Thymus (tissue), 11 donors: ENCODE measurements around the gene VSIG2. TPM values are rescaled to one million over a fixed set of nuclear protein-coding genes. Genes with fewer than 3 reads are reported as not detected.

Experiments used
- DNase-seq, 9 donors: peaks; one replicate each; pipeline ENCODE4 v3.0.0-alpha.2; 2013; ENCODE audit warnings: low spot score in 9 of 9, low read depth in 6 of 9, missing footprints in 1 of 9
- H3K27ac ChIP-seq, 2 donors: one replicate each; pipeline ENCODE4 v1.5.1; 2013; ENCODE audit warnings: control low read depth in 1 of 2, low read depth in 1 of 2, low read length in 1 of 2, mild to moderate bottlenecking in 1 of 2, moderate library complexity in 1 of 2
- H3K27me3 ChIP-seq, 2 donors: one replicate each; pipeline ENCODE4 v1.5.1; 2013; ENCODE audit warnings: low read length in 1 of 2; ENCODE audit not compliant: control insufficient read depth in 2 of 2, insufficient read depth in 1 of 2
- H3K36me3 ChIP-seq, 2 donors: one replicate each; pipeline ENCODE4 v1.5.1; 2013; ENCODE audit warnings: low read length in 1 of 2, mild to moderate bottlenecking in 1 of 2, moderate library complexity in 1 of 2; ENCODE audit not compliant: control insufficient read depth in 2 of 2, insufficient read depth in 2 of 2
- H3K4me1 ChIP-seq, 2 donors: one replicate each; pipeline ENCODE4 v1.5.1; 2013; ENCODE audit warnings: low read length in 2 of 2; ENCODE audit not compliant: control insufficient read depth in 2 of 2, insufficient read depth in 2 of 2
- H3K4me3 ChIP-seq, 2 donors: one replicate each; pipeline ENCODE4 v1.5.1; 2013; ENCODE audit warnings: low read length in 2 of 2, control low read depth in 1 of 2, mild to moderate bottlenecking in 1 of 2
- H3K9me3 ChIP-seq, 2 donors: one replicate each; pipeline ENCODE4 v1.5.1; 2013; ENCODE audit warnings: low read length in 1 of 2, mild to moderate bottlenecking in 1 of 2; ENCODE audit not compliant: control insufficient read depth in 2 of 2, insufficient read depth in 1 of 2
- WGBS: extraction: QIAGEN DNeasy Blood & Tissue Kit; methylation state at CpG from one replicate; pipeline ENCODE4 v1.1.7; 2013; 5-methylcytosine and 5-hydroxymethylcytosine counted together
- polyA plus RNA-seq: library from polyadenylated mRNA; stranded (reverse); fragments of 200-250 nt; gene quantifications from one replicate; pipeline ENCODE4 v1.2.3, GENCODE V29; 2013
- total RNA-seq: library from RNA; stranded (reverse); fragments of 120-200 nt; gene quantifications from one replicate; pipeline ENCODE4 v1.2.4, GENCODE V29; 2013
- donor health status: healthy.

VSIG2 gene
- total and polyA plus RNA-seq, 2 donors = 0.14 to 0.80 TPM

DNA sequence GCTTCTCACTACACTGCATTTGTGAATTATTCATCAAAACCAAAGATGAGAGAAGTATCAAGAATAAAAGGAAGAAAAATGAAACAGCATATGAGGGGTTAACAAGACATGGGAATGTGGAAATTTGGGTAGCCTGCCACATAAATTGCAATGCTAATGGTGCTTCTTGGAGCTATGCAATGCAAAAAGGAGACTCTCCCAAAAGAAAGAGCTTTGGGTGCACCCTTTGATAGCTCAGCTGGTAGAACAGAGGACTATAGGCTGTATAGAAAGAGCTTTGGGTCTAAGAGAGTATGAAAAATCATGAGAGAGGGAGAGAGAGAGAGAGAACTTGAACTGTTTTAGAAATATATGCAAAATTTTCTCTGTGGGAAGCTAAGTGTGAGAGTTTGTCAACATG is 52.0 kb downstream of the VSIG2 start:
- Histone ChIP-seq H3K36me3 (no peaks in the 10 kb centered on the region), H3K27me3 (no peaks in the 10 kb centered on the region), H3K4me1 (no peaks in the 10 kb centered on the region), H3K27ac (no peak overlapping the region), H3K9me3 (no peaks in the 10 kb centered on the region), H3K4me3 (no peak overlapping the region)
- no peak for DNase-seq

DNA sequence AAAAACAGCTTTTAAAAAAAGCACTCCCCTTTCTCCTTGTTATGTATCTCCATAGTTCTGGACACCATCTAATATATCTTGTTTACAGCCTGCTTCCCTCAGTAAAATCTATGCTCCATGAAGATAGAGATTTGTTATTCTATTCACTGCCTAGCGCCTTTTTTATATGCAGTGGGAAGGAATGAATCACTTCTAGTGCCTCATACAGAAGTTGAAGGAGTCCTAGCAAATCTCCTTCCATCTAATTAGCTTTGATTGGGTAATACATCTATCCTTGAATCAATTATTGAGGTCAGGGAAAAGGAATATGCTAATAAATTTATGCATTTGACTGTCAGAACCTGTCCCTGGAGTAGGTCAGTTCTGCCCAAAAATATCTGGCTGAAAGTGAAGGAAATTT is 52.5 kb downstream of the VSIG2 start:
- 93% methylated on average over 1 of the region's 1 CpG for WGBS
- DNase-seq = no peak
- Histone ChIP-seq H3K4me1 (no peaks in the 10 kb centered on the region), H3K9me3 (no peaks in the 10 kb centered on the region), H3K4me3 (no peak overlapping the region), H3K36me3 (no peaks in the 10 kb centered on the region), H3K27me3 (no peaks in the 10 kb centered on the region), H3K27ac (no peak overlapping the region)

Other genes starting within 250 kb of the VSIG2 start
- not detected for gene OR8B12, start 208.6 kb downstream of the VSIG2 start, total RNA-seq
- gene OR8B12, start 208.6 kb downstream of the VSIG2 start, polyA plus RNA-seq = not detected
- gene OR8A1, start 182.3 kb downstream of the VSIG2 start, total RNA-seq = not detected
- under 0.01 TPM for gene OR8A1, start 182.3 kb downstream of the VSIG2 start, polyA plus RNA-seq
- not detected for gene PANX3, start 140.8 kb downstream of the VSIG2 start, total RNA-seq
- 0.02 TPM for gene PANX3, start 140.8 kb downstream of the VSIG2 start, polyA plus RNA-seq
- 15.6 TPM for gene TBRG1, start 129.4 kb downstream of the VSIG2 start, total RNA-seq
- 49.1 TPM for gene TBRG1, start 129.4 kb downstream of the VSIG2 start, polyA plus RNA-seq
- 4.6 TPM for gene SIAE, start 78.5 kb downstream of the VSIG2 start, total RNA-seq
- 13.4 TPM for gene SIAE, start 78.5 kb downstream of the VSIG2 start, polyA plus RNA-seq
- 11.3 TPM for gene SPA17, start 78.4 kb downstream of the VSIG2 start, total RNA-seq
- gene SPA17, start 78.4 kb downstream of the VSIG2 start, polyA plus RNA-seq = 11.4 TPM
- 0.52 TPM for gene NRGN, start 12.3 kb downstream of the VSIG2 start, total RNA-seq
- gene NRGN, start 12.3 kb downstream of the VSIG2 start, polyA plus RNA-seq = 4.5 TPM
- 3.6 TPM for gene ESAM, start 10.0 kb upstream of the VSIG2 start, total RNA-seq
- 21.7 TPM for gene ESAM, start 10.0 kb upstream of the VSIG2 start, polyA plus RNA-seq
- gene MSANTD2, start 48.2 kb upstream of the VSIG2 start, total RNA-seq = 7.7 TPM
- gene MSANTD2, start 48.2 kb upstream of the VSIG2 start, polyA plus RNA-seq = 22.2 TPM
- gene ROBO3, start 113.2 kb upstream of the VSIG2 start, total RNA-seq = 4.5 TPM
- gene ROBO3, start 113.2 kb upstream of the VSIG2 start, polyA plus RNA-seq = 11.2 TPM
- gene ROBO4, start 145.6 kb upstream of the VSIG2 start, total RNA-seq = 1.5 TPM
- gene ROBO4, start 145.6 kb upstream of the VSIG2 start, polyA plus RNA-seq = 3.7 TPM
- not detected for gene HEPN1, start 167.0 kb upstream of the VSIG2 start, total RNA-seq
- gene HEPN1, start 167.0 kb upstream of the VSIG2 start, polyA plus RNA-seq = 0.07 TPM
- under 0.01 TPM for gene HEPACAM, start 183.8 kb upstream of the VSIG2 start, total RNA-seq
- 0.14 TPM for gene HEPACAM, start 183.8 kb upstream of the VSIG2 start, polyA plus RNA-seq
- 7.0 TPM for gene CCDC15, start 201.9 kb upstream of the VSIG2 start, total RNA-seq
- 1.7 TPM for gene CCDC15, start 201.9 kb upstream of the VSIG2 start, polyA plus RNA-seq